ENCODE results near the gene SLIT3. TPM values are rescaled to one million over a fixed set of nuclear protein-coding genes. Genes with fewer than 3 reads are reported as not detected.

Gene SLIT3
- total RNA-seq, 3 donors from 2014 or later (not counting 1 experiment from before 2014, with no cell fraction given), result 0.34 to 0.80 TPM; not detected in 1

DNA sequence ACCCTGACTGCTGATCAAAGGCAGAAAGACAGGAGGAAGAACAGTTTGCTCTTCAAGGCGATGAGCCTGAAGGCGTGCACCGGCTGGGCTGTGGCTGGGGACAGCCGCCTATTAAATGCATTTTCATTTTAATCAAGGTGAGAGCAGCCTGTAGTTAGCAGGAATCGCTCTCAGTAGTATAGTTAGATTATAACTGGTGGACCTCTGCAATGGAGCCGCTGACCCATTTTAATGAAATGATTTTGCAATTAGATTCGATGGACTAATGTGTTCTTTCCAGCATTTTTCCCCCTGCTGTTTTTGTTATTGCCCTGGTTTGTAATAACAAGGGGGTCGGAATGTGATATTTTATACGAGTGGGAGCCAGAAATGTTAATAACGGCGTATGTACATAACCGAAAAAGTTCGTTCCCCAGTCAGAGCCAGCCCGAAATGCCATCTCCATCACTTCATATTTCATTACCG is 535.8 kb downstream of the SLIT3 start:
- no peak for ATAC-seq
- H3K9me3 Mint-ChIP-seq, result no peaks in the 10 kb centered on the region
- TF ChIP-seq, protein P1, sequence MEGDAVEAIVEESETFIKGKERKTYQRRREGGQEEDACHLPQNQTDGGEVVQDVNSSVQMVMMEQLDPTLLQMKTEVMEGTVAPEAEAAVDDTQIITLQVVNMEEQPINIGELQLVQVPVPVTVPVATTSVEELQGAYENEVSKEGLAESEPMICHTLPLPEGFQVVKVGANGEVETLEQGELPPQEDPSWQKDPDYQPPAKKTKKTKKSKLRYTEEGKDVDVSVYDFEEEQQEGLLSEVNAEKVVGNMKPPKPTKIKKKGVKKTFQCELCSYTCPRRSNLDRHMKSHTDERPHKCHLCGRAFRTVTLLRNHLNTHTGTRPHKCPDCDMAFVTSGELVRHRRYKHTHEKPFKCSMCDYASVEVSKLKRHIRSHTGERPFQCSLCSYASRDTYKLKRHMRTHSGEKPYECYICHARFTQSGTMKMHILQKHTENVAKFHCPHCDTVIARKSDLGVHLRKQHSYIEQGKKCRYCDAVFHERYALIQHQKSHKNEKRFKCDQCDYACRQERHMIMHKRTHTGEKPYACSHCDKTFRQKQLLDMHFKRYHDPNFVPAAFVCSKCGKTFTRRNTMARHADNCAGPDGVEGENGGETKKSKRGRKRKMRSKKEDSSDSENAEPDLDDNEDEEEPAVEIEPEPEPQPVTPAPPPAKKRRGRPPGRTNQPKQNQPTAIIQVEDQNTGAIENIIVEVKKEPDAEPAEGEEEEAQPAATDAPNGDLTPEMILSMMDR (IDR thresholded peaks at IDR 0.05), result no peak
- Histone ChIP-seq H3K9me3 (ENCODE audit: control insufficient read depth, insufficient read depth, low read length) (no peaks in the 10 kb centered on the region), H3K27ac (ENCODE audit: low read length) (no peak overlapping the region), H3K4me1 (ENCODE audit: control insufficient read depth, insufficient read depth, low read length) (no peaks in the 10 kb centered on the region), H3K4me3 (ENCODE audit: low read length) (no peak overlapping the region), H3K27me3 (ENCODE audit: control insufficient read depth, insufficient read depth, low read length) (no peaks in the 10 kb centered on the region), H3K36me3 (ENCODE audit: control insufficient read depth, insufficient read depth, low read length) (no peaks in the 10 kb centered on the region)
- no peak for DNase-seq
- H3K27me3 Mint-ChIP-seq (ENCODE audit: low read depth in 2 of 2), result peaks cover 0 to 2% of the 10 kb centered on the region in 2 donors
- intact Hi-C loops (cut with micrococcal nuclease), result no loop called here
- H3K36me3 Mint-ChIP-seq, result no peaks in the 10 kb centered on the region
- WGBS (ENCODE audit: insufficient coverage), result 92% methylated on average over 15 of the region's 15 CpGs
- no peak overlapping the region for H3K27ac Mint-ChIP-seq
- H3K4me3 Mint-ChIP-seq, result no peak overlapping the region
- H3K4me1 Mint-ChIP-seq, result no peaks in the 10 kb centered on the region

DNA sequence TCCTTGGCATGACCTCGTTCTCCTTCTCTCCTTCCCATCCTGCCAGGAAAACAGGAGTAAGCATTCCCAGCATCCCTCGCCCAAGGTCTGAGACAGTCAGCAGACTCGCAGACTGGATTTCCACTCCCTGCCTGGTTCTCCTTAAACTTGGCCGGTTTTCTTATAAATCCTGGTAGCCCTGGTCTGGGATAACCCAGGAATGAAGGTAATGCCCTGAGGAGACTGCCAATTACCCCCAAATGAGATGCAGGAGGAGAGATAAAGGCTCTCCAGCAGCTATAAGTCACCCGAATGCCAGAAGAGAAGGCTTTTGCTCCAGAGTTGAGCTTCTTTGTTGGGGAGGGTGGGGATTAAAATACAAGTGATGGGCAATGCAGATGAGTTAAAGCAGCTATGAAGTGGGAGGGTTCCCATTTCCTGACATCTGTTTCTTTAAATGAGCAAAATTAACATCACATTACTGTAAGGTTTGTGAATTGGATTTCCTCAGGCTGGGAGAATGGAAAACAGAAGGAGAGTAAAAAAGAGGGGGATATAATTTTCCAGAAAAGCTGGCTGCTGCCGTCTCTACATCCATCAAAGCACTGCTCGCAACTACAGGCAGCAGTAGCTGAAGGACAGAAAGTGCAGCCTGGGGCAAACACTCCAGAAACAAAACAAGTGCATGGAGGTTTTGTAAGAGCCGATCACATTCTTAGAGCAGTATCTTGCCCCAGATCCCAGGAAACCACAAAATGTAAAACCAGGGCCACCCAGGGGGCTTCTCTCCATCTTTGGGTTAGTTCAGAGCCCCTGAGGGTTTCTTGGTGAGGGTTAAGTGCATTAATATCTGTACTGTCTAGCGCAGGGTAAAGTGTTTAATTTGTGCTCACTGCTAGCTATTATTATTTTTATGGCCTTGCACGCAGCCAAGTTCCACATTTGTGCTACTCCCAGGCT is 544.2 kb downstream of the SLIT3 start:
- Histone ChIP-seq H3K9me3 (ENCODE audit: control insufficient read depth, insufficient read depth, low read length) (no peaks in the 10 kb centered on the region), H3K4me3 (ENCODE audit: low read length) (no peak overlapping the region), H3K27me3 (ENCODE audit: control insufficient read depth, insufficient read depth, low read length) (no peaks in the 10 kb centered on the region), H3K4me1 (ENCODE audit: control insufficient read depth, insufficient read depth, low read length) (no peaks in the 10 kb centered on the region), H3K36me3 (ENCODE audit: control insufficient read depth, insufficient read depth, low read length) (no peaks in the 10 kb centered on the region), H3K27ac (ENCODE audit: low read length) (no peak overlapping the region)
- 82% methylated on average over 10 of the region's 10 CpGs for WGBS (ENCODE audit: insufficient coverage)
- TF ChIP-seq, protein P1 (IDR thresholded peaks at IDR 0.05), result no peak
- Mint-ChIP-seq H3K4me1 (peaks cover 0 to 6% of the 10 kb centered on the region in 2 donors), H3K4me3 (no peak overlapping the region), H3K27ac (no peak overlapping the region), H3K9me3 (no peaks in the 10 kb centered on the region), H3K27me3 (ENCODE audit: low read depth in 2 of 2) (peaks cover 0 to 6% of the 10 kb centered on the region in 2 donors), H3K36me3 (no peaks in the 10 kb centered on the region)
- DNase-seq (no peak), ATAC-seq (no peak)
- intact Hi-C loops (cut with micrococcal nuclease), result no loop called here

DNA sequence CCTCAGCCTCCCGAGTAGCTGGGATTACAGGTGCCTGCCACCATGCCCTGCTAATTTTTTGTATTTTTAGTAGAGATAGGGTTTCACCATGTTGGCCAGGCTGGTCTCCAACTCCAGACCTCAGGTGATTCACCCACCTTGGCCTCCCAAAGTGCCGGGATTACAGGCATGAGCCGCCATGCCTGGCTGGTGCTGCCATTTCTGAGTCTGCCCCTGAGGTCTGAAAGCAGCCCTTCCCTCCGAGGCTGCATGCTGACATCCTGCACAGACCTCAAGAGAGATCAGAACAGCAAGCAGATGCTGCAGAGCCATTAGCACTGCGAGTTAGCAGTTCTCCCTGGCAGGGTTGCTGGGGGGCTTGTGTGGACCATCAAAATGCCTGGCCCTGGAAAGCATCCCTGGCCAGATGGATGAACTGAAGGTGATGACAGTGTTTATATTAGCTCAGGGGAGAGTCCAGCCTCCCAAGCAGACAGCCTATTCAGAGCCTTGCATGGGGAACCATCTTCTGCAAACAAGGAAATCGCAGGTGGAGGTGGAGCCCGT is 545.3 kb downstream of the SLIT3 start:
- peaks cover 0 to 6% of the 10 kb centered on the region in 2 donors for H3K4me1 Mint-ChIP-seq
- Histone ChIP-seq H3K4me3 (ENCODE audit: low read length) (no peak overlapping the region), H3K4me1 (ENCODE audit: control insufficient read depth, insufficient read depth, low read length) (no peaks in the 10 kb centered on the region), H3K27me3 (ENCODE audit: control insufficient read depth, insufficient read depth, low read length) (no peaks in the 10 kb centered on the region), H3K27ac (ENCODE audit: low read length) (no peak overlapping the region), H3K36me3 (ENCODE audit: control insufficient read depth, insufficient read depth, low read length) (no peaks in the 10 kb centered on the region), H3K9me3 (ENCODE audit: control insufficient read depth, insufficient read depth, low read length) (no peaks in the 10 kb centered on the region)
- no peak overlapping the region for H3K4me3 Mint-ChIP-seq
- no peak for DNase-seq
- no peak overlapping the region for H3K27ac Mint-ChIP-seq
- peaks cover 0 to 6% of the 10 kb centered on the region in 2 donors for H3K27me3 Mint-ChIP-seq (ENCODE audit: low read depth in 2 of 2)
- no peak for ATAC-seq
- no peaks in the 10 kb centered on the region for H3K9me3 Mint-ChIP-seq
- WGBS (ENCODE audit: insufficient coverage), result 82% methylated on average over 7 of the region's 7 CpGs
- TF ChIP-seq, protein P1 (IDR thresholded peaks at IDR 0.05), result no peak
- no peaks in the 10 kb centered on the region for H3K36me3 Mint-ChIP-seq
- intact Hi-C loops (cut with micrococcal nuclease), result no loop called here

All from natural killer cell (primary cell).